Keratinocyte (primary cell): Measurements from ENCODE around the gene TRAM2. TPM values are rescaled to one million over a fixed set of nuclear protein-coding genes. Genes with fewer than 3 reads are reported as not detected.

Experiments
- DNase-seq: peaks from one replicate; pipeline ENCODE4 v3.0.0-alpha.2; 2011; ENCODE audit warnings: low read depth, missing footprints, low spot score
- FAIRE-seq: peaks from 2 replicates; lab custom pipeline; 2011; peaks lifted over from hg19 to GRCh38; lab: Jason Lieb, UNC
- H2AFZ ChIP-seq: 2 replicates; pipeline ENCODE4 v1.6.0; 2012; ENCODE audit warnings: low read length, control low read depth, inconsistent platforms; ENCODE audit not compliant: control insufficient read depth
- H3K27ac ChIP-seq: 2 replicates; pipeline ENCODE4 v1.5.1; 2011; ENCODE audit warnings: low read length; ENCODE audit not compliant: control insufficient read depth, insufficient read depth
- H3K27me3 ChIP-seq: 3 replicates; pipeline ENCODE4 v1.6.0; 2011; ENCODE audit warnings: low read length; ENCODE audit not compliant: control insufficient read depth, insufficient read depth; ENCODE audit errors: extremely low read depth
- H3K36me3 ChIP-seq, 2 experiments: 2 replicates in 1 of 2; 3 replicates in 1 of 2; pipeline ENCODE4 v1.5.1; 2011; ENCODE audit warnings: low read length in 2 of 2, mild to moderate bottlenecking in 1 of 2; ENCODE audit not compliant: control insufficient read depth in 2 of 2, insufficient read depth in 2 of 2; ENCODE audit errors: extremely low read depth in 1 of 2
- H3K4me1 ChIP-seq: 3 replicates; pipeline ENCODE4 v1.5.1; 2011; ENCODE audit warnings: low read length; ENCODE audit not compliant: control insufficient read depth, insufficient read depth; ENCODE audit errors: extremely low read depth
- H3K4me2 ChIP-seq: 3 replicates; pipeline ENCODE4 v1.6.0; 2011; ENCODE audit warnings: low read depth, low read length; ENCODE audit not compliant: control insufficient read depth, insufficient read depth; ENCODE audit errors: extremely low read depth
- H3K4me3 ChIP-seq, 3 experiments: fragments of 200-600 bp in 1 of 3; sonication (generic) in 1 of 3; 2 replicates in 2 of 3; 3 replicates in 1 of 3; pipeline ENCODE4 v1.5.1; 2011 to 2016; ENCODE audit warnings: low read length in 3 of 3, mild to moderate bottlenecking in 3 of 3, control low read depth in 2 of 3, inconsistent platforms in 1 of 3, low read depth in 1 of 3, mixed read lengths in 1 of 3, mixed run types in 1 of 3, moderate library complexity in 1 of 3; ENCODE audit not compliant: control insufficient read depth in 2 of 3, insufficient read depth in 2 of 3; ENCODE audit errors: extremely low read depth in 1 of 3
- H3K79me2 ChIP-seq: 2 replicates; pipeline ENCODE4 v1.6.0; 2012; ENCODE audit warnings: low read length; ENCODE audit not compliant: control insufficient read depth, insufficient read depth
- H3K9ac ChIP-seq: 3 replicates; pipeline ENCODE4 v1.6.0; 2011; ENCODE audit warnings: low read length; ENCODE audit not compliant: control insufficient read depth, insufficient read depth; ENCODE audit errors: extremely low read depth
- H3K9me1 ChIP-seq: 3 replicates; pipeline ENCODE4 v1.6.0; 2011; ENCODE audit warnings: low read length; ENCODE audit not compliant: control insufficient read depth, insufficient read depth; ENCODE audit errors: extremely low read depth
- H3K9me3 ChIP-seq: 2 replicates; pipeline ENCODE4 v1.5.1; 2012; ENCODE audit warnings: low read depth, low read length; ENCODE audit not compliant: control insufficient read depth
- H4K20me1 ChIP-seq: 3 replicates; pipeline ENCODE4 v1.6.0; 2011; ENCODE audit warnings: low read length; ENCODE audit not compliant: control insufficient read depth, insufficient read depth; ENCODE audit errors: extremely low read depth
- EZH2 ChIP-seq: IDR thresholded peaks from one replicate; pipeline ENCODE4 v1.6.1; 2012; ENCODE audit warnings: inconsistent platforms, mild to moderate bottlenecking, low read length, moderate library complexity
- dilution Hi-C: fragments of 300-500 bp; cut with MboI; formaldehyde crosslinking; loops from one replicate; pipeline ENCODE4 v1.7.0; 2020; ENCODE audit warnings: low sequenced_read_pairs; ENCODE audit not compliant: extremely low pct_ligation_motif_present
- polyA plus RNA-seq, 5 experiments: library from polyadenylated mRNA; depleted of rRNA in 3 of 5; stranded (reverse) in 3 of 5; stranded (forward) in 1 of 5; unstranded in 1 of 5; fragments of >200 nt; gene quantifications; 1 replicate in 1 of 5; 2 replicates in 3 of 5; 3 replicates in 1 of 5; pipeline versions ENCODE4 v1.2.1 to v1.2.3, GENCODE V29; 2011 to 2012; ENCODE audit warnings: missing spikeins in 2 of 5, low read depth in 1 of 5, low replicate concordance in 1 of 5
- TF ChIP-seq, protein P1 (sequence below), 3 experiments: IDR thresholded peaks in 1 of 3; conservative IDR thresholded peaks in 1 of 3; optimal IDR thresholded peaks in 1 of 3; 2 replicates in 2 of 3; 3 replicates in 1 of 3; pipeline versions ENCODE3 to v1.5.1; 2011; ENCODE audit warnings: low read length in 3 of 3, mild to moderate bottlenecking in 3 of 3, moderate library complexity in 2 of 3, control low read depth in 1 of 3, inconsistent platforms in 1 of 3; ENCODE audit not compliant: insufficient read depth in 2 of 3; ENCODE audit errors: extremely low read depth in 1 of 3

TRAM2 gene
- polyA plus RNA-seq, 1 donor (not counting 4 experiments of a cell fraction or from before 2014, with no cell fraction given) = 9.2 TPM

DNA sequence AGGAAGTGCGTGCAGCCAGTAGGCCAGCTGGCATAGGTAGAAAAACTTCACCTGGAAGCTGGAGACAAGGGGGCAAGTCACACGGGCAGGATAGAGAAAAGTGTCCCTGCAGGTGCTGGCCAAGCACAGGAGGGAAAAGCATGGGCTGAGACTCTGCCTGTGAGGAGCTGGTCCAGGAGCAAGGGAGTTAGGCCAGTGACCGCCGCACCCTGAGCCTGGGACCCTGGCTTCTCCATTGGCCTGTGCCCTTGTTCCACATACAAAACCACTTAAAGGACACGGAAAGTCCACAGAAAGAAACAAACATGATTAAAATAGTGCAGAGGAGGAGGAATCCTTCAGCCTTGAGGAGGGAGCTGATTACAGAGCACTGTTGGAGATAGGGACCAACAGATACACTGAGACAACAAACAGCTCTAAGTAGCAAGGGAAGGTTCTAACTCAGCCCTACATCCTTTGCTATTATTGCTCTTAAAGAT lies 68.6 kb downstream of the TRAM2 start:
- no peak overlapping the region for H2AFZ ChIP-seq
- H3K4me1 ChIP-seq = peaks cover 47% of the 10 kb centered on the region
- no peak for TF ChIP-seq EZH2
- TF ChIP-seq, protein P1, sequence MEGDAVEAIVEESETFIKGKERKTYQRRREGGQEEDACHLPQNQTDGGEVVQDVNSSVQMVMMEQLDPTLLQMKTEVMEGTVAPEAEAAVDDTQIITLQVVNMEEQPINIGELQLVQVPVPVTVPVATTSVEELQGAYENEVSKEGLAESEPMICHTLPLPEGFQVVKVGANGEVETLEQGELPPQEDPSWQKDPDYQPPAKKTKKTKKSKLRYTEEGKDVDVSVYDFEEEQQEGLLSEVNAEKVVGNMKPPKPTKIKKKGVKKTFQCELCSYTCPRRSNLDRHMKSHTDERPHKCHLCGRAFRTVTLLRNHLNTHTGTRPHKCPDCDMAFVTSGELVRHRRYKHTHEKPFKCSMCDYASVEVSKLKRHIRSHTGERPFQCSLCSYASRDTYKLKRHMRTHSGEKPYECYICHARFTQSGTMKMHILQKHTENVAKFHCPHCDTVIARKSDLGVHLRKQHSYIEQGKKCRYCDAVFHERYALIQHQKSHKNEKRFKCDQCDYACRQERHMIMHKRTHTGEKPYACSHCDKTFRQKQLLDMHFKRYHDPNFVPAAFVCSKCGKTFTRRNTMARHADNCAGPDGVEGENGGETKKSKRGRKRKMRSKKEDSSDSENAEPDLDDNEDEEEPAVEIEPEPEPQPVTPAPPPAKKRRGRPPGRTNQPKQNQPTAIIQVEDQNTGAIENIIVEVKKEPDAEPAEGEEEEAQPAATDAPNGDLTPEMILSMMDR (optimal IDR thresholded peaks at IDR 0.05 in 1 of 3, IDR thresholded peaks at IDR 0.05 in 1 of 3, conservative IDR thresholded peaks at IDR 0.05 in 1 of 3; ENCODE audit: extremely low read depth in 1 of 3, insufficient read depth in 2 of 3, low read length in 3 of 3) = no peak
- peaks cover 3 to 23% of the 10 kb centered on the region in 2 experiments for H3K36me3 ChIP-seq
- H4K20me1 ChIP-seq = no peaks in the 10 kb centered on the region
- no peaks in the 10 kb centered on the region for H3K27me3 ChIP-seq
- no peak overlapping the region for H3K9ac ChIP-seq
- H3K79me2 ChIP-seq = no peaks in the 10 kb centered on the region
- dilution Hi-C loops = no loop called here
- no peak overlapping the region for H3K27ac ChIP-seq
- DNase-seq = no peak
- H3K9me1 ChIP-seq = no peaks in the 10 kb centered on the region
- no peak overlapping the region for H3K4me3 ChIP-seq
- H3K4me2 ChIP-seq = no peak overlapping the region
- no peak for FAIRE-seq
- H3K9me3 ChIP-seq = no peaks in the 10 kb centered on the region

DNA sequence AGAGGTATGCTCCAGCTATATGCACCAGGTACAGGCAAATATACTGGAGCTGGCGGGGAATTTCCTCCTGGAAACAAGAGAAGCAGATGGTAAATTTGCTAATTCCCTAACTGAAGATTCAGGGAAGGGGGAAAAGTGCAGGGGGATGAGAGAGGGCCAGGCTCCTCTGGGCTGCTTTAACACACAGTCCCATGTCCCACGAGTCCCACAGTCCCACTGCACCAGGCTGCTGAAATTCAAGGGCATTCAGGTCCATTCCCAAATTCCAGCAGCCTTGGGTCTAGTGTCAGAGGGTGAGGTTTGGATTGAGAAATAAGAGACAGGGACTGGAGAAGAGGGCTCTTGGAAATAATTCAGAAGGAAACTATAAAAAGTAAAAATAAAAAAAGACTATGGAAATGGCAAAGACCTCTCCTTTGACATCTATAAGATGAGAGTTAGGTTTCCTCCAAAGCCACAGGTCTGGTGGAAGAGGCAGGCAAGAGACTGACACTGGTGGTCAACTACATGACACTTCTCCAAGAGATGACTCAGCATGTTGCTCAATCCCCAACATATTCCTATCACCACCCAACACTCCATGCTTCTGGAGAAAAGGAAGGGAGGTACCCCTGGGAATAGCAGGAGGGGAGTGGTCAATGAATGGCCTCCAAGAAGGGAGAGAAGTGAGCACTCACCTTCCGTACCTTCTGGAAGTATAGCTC lies 69.2 kb downstream of the TRAM2 start:
- no peak overlapping the region for H3K4me3 ChIP-seq
- H3K4me2 ChIP-seq = no peak overlapping the region
- H3K36me3 ChIP-seq = peaks cover 3 to 21% of the 10 kb centered on the region in 2 experiments

More for the DNA sequence above, 69.2 kb downstream of the TRAM2 start:
- Histone ChIP-seq H3K9me3 (no peaks in the 10 kb centered on the region), H3K4me1 (peaks cover 52% of the 10 kb centered on the region), H3K27ac (no peak overlapping the region), H3K9ac (no peak overlapping the region), H3K79me2 (no peaks in the 10 kb centered on the region), H2AFZ (no peak overlapping the region), H4K20me1 (no peaks in the 10 kb centered on the region), H3K27me3 (no peaks in the 10 kb centered on the region), H3K9me1 (no peaks in the 10 kb centered on the region)
- TF ChIP-seq, protein P1 (optimal IDR thresholded peaks at IDR 0.05 in 1 of 3, IDR thresholded peaks at IDR 0.05 in 1 of 3, conservative IDR thresholded peaks at IDR 0.05 in 1 of 3; ENCODE audit: extremely low read depth in 1 of 3, insufficient read depth in 2 of 3, low read length in 3 of 3) = no peak
- TF ChIP-seq EZH2 = no peak
- no peak for FAIRE-seq
- dilution Hi-C loops = no loop called here
- no peak for DNase-seq
